Stimulated activated CD4-positive, alpha-beta T cell treated with anti-CD3 and anti-CD28 coated beads, Interleukin-4, amount 100 ng/mL, for 48 hours (primary cell): ENCODE results near the gene B3GNT8.
"Not testable (repeated sequence)": the region's sequence is repeated elsewhere in the genome, so short reads cannot be mapped to it uniquely, and the experiment has no call there.

Experiments
- DNase-seq, 2 donors: peaks; one replicate each; pipeline ENCODE4 v3.0.0-alpha.2; 2020; ENCODE audit warnings: low read depth in 2 of 2

B3GNT8 gene, protein sequence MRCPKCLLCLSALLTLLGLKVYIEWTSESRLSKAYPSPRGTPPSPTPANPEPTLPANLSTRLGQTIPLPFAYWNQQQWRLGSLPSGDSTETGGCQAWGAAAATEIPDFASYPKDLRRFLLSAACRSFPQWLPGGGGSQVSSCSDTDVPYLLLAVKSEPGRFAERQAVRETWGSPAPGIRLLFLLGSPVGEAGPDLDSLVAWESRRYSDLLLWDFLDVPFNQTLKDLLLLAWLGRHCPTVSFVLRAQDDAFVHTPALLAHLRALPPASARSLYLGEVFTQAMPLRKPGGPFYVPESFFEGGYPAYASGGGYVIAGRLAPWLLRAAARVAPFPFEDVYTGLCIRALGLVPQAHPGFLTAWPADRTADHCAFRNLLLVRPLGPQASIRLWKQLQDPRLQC

DNA sequence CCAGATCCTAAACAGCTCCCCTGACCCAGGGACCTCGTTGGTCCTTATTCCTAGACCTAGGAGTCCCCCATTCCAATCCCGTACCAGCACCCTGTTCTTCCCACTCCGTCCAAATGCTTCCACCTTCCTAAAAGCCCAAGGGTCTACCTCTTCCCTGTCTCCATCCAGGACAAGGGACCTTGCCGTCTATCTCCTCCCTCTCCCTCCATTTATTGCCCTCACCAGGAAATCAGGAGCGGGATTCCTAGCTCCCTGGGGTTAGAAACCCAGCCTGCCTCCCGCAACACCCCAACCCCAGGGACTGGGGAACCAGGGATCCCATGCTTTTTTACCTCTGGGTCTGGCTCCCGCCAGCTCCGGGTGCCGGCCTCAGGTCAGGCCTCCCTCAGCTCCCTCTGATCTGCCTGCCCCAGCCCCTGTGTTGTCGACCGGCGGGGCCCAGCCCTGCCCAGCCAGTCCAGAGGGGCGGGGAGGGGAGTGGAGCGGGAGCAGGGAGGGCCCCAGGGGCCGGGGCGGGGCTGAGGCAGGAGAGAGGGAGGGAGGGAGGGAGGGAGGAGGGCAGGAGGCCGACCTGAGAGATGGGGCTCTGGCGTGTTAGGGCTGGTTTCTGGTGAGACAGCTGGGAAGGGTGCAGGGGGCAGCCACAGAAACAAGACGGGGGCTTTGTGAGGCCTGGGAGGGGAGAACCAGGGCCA is at the start of gene B3GNT8:
B3GNT8 (minus strand) TSS at position 423 of the 695 bp plus-strand sequence. CDS start 596 bp downstream, outside the sequence.
- DNase-seq, result peak; percentile 23 to 38

DNA sequence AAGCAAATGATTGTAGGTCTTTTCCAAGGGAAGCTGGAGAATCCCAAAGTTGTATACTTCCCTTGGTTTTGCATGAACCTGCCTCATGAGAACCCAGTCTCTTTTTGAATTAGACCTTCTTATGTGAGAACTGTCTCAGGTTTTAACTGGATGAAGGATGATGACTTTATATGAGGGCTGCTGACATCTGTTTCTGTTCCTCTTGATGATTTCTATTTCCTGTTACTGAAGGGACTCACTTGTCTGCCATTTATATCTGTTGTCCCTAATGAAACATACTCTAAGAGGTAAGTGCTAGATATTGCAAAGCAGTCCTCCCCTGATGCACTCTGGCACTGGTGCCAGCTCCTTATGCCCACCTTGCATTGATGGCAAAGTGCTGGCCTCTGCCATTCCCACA is 49.4 kb upstream of the B3GNT8 start:
- no peak for DNase-seq

DNA sequence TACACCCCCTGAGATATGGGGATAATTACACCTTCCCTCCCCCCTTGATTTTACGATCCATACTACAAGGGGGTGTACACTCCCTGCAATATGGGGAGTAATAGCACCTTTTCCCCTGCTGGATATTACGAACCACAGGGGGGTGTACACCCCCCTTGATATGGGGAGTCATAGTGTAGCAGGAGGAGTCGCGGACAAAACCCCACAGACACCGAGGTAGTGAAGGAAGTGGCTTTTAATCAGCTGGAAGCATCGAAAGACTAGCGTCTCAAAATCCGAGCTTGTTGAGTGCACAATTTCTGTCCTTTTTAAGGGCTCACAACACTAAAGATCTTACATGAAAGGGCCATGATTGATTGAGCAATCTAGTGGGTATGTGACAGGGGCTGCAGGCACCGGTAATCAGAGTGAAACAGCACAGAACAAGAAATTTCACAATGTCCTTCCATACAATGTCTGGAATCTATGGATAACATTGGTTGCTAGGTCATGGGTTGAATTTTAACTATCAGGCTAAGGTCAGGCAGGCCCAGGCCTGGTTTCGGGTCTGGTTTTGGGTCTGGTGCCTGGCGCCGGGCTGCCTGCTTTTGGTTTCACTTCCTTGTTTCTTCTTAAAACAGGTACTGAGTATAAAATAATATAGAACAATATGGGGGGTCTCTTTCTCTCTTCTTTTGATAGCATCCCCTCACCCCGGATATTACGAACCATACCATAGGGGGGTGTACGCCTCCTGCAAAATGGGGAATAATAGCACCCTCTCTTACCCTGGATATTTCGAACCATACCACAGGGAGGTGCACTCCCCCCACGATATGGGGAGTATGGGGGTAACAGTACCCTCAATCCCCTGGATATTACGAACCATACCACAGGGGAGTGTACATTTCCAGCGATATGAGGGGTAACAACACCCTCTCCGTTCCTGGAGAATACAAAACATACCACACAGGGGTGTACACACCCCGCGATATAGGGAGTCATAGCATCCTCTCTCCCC is 36.4 kb upstream of the B3GNT8 start:
- not testable (repeated sequence) for DNase-seq

DNA sequence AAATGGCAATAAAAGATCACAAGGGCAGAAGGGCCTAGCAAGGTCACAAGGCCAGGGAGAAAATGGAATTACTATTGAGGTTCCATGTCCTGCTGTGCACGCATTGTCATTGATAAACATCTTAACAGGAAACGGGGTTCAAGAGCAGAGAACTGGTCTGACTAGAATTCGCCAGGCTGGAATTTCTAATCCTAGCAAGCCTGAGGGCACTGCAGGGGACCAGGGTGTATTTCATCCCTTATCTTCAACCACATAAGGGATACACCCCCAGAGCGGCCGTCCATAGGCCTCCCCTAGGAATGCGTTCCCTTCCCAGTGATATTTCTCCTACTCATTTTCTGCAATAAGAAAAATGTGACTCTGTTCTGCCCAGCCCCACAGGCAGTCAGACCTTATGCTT is 35.3 kb upstream of the B3GNT8 start:
- DNase-seq, result no peak

DNA sequence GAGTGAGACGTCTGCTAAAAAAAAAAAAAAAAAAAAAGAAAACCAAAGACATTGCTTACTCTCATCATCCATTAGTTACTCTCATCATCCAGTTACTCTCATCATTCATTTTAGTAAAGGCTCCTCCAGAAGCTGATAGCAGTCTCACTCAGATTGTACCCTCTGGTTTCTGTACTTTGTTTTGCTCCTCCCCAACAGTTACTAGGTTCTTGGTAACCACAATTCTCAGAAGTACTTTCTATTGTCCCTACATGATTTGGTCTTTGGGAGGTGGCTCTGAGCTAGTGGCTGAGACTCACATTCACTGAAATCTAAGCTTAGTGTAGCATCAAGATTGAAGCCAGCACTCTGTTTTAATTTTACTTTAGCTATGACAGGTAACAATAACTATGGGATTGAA is 30.1 kb upstream of the B3GNT8 start:
- DNase-seq, result no peak

DNA sequence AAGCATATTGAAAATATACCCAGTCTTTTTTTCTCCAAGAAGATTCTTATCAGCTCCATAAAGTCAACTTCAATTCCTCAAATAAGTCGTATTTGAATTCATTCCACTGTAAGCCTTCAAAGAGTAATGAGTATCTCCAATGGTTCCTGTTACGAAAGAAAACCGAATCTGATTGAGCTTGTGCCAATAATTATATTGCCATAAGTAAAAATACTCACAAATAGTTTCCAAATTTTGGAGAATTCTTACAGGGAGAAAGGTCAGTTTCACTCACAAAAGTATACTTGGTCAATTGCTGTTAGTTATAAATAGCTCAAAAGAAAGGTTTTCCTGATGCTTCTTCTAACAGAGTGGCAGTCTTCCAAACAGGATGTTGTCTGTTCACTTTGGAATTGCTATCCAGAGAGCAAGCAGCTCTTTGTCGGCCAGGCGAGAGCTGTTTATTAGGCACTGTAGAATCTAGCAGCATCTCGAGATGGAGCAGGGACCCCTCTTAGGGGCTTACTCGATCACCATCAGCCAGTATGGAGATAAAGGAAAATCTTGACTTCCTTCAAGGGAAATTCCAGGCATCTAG is 29.3 kb upstream of the B3GNT8 start:
- no peak for DNase-seq

DNA sequence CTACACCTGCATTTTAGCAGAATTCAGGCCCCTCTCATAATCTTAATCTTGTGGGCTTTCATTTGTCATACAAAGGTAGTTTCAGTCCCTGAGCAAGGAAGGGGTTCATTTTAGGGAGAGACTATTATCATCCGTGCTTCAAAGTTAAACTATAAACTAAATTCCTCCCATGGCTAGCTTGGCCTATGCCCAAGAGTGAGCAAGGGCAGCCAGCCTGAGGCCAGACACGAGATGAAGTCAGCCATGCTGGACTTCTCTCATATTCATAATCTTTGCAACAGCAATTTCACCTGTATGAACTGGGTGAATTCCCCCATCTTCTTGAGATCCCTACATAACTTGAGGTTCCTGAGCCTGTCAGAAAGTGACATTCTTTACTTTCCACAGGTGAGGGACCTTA is 28.8 kb upstream of the B3GNT8 start:
- no peak for DNase-seq

DNA sequence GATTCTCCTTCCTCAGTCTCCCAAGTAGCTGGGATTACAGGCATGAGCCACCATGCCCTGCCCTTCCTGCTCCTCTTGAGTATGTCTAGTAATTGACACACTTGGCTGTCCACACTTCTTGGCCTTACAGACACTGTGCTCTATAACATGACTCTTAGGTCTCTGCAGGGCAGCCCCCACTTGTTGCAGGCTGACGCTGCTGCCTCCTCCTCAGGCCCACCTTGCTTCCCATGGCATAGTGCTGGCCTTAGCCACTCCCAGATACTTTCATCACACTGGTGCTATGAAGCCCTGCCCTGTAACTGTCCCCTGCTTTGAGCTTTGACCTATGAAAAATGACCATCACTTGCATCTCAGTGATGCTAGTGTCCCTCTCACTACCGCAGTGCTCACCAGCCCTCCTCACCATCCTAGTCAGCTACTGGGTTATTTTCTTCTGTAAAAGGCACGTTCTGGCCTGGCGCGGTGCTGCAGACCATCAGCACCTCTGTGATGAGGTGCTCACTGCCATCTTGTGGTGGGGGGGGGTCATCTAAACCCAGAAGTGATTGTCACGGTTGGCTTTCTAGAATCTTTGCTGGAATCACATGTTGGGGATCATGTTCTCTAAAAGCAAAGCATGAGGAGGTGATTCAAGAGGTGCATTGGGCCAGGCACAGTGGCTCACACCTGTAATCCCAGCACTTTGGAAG is 25.6 kb upstream of the B3GNT8 start:
- no peak for DNase-seq

DNA sequence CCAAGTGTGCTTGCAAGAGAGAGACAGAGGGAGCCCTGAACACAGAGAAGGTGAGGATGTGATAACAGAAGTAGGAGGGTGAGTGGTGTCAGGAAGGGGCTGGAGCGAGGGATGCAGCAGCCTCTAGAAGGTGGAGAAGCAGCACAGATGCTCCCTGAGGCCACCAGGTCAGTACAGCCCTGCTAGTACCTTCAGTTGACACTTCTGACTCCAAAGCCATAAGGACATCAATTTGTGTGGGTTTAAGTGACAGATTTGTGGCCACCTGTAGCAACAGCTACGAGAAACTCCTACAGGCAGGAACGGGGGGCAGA is 22.6 kb upstream of the B3GNT8 start:
- no peak for DNase-seq

DNA sequence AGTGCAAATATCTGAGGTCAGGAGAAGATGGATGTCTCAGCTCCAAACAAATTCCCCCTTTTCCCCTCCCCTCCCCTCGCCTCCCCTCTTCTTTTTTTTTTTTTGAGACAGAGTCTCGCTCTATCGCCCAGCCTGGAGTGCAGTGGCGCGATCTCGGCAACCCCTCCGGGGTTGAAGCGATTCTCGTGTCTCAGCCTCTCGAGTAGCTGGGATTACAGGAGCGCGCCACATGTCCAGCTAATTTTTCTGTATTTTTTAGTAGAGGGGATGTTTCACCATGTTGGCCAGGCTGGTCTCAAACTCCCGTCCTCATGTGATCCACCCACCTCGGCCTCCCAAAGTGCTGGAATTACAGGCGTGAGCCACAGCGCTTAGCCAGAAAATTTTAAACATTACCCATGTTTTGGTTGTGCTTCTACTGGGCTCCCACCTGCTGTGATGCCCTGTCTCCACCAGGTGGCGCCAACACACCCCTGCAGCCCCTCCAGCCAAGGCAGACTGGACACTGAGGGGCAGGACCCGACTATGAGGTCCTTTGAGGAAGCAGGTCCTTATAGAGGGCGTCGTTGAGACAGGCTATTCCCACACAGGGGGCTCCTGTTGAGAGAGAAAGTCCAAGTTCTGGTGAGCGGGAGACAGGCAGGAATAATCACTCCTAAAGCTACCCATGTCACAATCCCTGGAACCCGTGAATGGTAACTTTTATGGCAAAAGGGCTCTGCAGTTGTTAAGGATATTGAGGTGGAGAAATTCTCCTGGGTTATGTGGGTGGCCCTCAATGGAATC is 22.1 kb upstream of the B3GNT8 start:
- DNase-seq, result peak; percentile 54 to 55

DNA sequence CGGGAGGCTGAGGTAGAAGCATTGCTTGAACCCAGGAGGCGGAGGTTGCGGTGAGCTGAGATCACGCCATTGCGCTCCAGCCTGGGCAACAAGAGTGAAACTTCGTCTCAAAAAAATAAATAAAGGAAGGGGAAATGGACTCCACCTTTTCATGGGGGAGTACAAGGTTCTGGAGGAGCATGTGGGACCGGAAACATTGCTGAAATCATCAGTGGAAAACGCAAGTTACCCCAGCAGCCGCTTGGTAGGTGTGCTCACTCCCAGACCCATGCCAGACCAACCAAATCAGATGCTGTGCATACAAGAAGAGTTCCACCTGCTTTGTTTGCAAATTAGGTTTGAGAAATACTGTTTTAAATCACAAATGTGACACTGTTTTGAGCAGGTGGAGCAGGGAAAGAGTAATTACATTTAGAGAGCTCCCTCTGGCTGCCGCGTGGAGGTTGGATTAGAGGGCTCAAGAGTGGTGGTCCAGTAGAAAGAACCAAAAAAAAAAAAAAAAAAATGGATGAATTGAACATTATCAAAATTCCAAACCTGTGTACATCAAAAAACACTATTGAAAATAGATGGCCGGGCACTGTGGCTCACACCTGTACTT is 20.7 kb upstream of the B3GNT8 start:
- DNase-seq, result no peak

DNA sequence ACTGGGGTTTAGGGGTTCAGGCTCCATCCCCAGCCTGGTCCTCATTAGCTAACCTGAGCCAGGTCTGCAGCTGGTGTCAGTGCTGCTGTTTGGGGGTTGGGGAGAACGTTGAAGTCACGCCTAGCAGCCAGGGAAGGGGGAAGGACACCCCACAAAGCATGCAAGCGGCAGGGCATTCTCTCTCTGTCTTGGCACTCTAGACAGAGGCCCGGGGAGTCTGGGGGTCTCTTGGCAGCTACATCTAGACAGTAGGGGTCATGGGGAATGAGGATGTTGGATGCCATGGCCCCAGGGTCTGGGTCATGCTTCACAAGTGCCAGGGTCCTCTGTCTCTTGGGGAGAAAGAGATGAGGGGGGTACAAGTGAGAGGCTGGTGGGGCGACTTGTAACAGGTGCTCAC is 18.4 kb upstream of the B3GNT8 start:
- DNase-seq, result no peak

DNA sequence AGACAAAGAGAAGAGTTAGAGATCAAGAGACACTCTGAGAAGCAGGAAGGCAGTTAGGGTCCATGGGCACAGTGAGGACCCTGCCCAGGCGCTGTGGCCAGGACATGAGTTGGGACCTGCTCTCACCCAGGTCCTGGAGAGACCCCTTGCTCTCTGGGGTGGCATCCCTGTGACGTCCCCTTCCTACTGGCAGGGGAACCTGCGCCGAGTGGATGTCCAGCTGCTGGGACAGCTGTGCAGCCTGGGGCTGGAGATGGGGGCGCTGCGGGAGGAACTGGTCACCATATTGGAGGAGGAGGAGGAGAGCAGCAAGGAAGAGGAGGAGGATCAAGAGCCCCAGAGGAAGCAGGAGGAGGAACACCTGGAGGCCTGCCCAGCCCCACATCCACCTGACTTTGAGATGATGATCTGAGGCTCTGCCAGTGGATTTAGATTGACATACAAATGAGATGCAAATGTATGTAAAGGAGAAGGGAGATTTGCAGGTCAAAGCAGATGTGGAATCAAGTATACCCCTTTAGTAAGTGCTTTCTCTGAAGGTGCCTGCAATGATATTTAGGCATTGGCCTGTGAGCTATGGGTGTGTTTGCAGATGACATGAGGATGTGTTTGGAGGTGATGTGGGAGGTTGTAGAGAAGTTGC is 16.8 kb upstream of the B3GNT8 start:
- no peak for DNase-seq

DNA sequence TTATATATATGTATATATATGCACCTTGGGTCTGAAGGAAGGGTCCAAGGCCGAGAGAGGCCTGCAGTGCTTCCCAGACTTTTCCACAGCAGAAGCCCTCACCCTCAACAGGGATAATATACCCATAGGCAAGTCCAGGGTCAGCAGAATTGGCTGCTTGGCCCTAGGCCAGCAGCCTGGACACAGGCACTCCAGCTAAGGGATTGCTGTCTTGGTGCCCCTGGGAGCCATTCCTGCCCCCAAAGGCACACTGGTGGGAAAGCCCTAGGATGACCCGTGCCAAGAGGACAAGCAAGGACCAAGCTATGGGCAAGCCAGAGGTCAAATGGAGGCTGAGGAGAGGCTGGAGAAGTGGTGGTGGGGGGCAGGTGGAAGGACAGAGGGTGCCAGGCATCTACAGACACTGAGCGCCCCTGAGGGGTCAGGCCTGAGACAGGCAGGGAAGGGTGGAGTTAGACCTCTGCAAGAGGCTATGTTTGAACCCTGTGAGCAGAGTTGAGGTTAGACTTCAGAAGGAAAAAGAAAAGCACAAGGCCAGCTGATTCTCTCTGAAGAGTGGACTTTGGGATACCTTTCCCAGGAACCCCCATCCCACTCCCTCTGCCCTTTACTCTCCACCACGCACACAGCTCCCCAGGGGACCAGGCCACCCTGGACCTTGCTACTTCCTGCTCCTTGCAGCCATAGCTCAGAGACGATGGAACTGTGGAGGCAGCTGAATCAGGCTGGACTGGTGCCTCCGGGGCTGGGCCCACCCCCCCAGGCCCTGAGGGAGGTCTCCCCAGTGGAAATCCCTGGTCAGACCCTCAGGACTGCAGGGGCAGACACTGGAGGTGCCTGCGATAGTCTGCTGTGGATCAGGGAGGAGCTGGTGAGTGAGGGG is 15.5 kb upstream of the B3GNT8 start, which contains the start of gene ERICH4:
ERICH4 (plus strand) TSS at position 684 of the 883 bp plus-strand sequence; CDS start at position 698, 14 bp downstream.
- DNase-seq, result no peak

DNA sequence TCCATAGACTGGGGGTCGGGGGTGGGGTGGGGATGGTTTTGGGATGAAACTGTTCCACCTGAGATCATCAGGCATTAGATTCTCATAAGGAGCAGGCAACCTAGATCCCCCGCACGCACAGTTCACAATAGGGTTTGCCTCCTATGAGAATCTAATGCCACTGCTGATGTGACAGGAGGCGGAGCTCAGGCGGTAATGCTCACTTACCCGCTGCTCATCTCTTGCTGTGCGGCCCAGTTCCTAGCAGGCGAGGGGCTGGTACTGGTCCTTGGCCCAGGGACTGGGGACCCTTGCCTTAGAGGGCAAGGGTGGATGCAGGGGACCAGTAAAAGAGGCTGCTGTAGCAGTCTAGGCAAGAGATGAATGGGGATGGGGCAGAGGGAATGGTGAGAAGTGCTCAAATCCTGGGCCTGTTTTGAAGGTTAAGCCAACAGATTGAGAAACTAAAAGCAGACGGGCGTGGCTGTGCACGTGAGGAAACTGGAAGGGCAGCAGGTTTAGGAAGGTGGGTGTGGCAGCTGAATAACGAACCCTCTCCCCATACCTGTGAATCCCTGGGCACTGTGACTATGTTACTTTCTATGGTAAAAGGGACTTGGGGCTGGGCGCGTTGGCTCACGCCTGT is 14.3 kb upstream of the B3GNT8 start:
- no peak for DNase-seq

DNA sequence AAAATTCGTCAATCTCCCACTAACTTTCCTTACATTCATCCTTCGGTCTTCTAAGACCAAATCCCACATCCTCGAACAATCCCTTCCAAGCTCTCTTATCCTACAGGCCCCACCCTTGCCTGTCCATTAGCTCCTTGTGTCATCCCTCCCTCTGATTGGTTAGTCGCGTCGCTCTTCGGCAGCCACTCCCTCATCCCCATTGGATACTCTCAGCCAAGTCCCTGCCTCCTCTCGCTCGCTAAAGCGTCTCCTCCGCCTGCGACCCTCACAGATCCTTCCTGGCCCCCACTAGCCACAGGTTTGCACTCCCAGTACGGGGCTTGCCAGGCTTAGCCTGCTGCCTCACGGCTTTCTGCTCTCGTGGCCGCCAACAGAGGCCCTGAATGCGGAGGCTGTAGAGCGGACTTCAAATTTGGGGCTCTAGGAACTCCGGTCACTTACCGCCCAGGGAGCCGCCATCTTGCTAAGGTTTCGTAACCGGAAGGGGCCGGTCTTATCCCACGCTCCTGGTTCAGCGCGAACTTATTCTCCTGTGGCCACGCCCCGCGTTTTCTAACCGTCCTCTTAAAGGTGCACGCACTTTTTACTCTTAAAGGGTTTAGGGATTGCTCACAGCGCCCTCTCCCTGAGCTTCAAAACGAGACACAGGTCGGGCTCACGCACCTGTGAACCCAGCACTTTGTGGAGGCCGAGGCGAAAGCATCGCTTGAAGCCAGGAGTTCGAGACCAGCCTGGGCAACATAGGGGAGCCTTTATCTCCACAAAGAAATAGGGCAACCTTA is 12.5 kb upstream of the B3GNT8 start, which contains the start of gene DMAC2:
DMAC2 (minus strand) TSS at position 472 of the 782 bp plus-strand sequence; CDS start at position 459, 13 bp downstream.
- DNase-seq, result peak; percentile 92 to 96
